ENCODE results near the gene ANKRD23. TPM values are rescaled to one million over a fixed set of nuclear protein-coding genes. Genes with fewer than 3 reads are reported as not detected.

ANKRD23 gene
- total and polyA plus RNA-seq, 11 donors, result 0.96 to 26.7 (median 7.9) TPM

GRCh38 chr2:96792772-96793749 lies 50.8 kb downstream of the ANKRD23 start:
- intact Hi-C loops (cut with DNase I), result no loop called here
- Histone ChIP-seq H3K4me1 (peaks cover 0 to 33% (median 11%) of the 10 kb centered on the region in 12 donors), H3K4me3 (no peak overlapping the region), H3K9me3 (no peaks in the 10 kb centered on the region), H3K27me3 (no peaks in the 10 kb centered on the region), H3K36me3 (peaks cover 0 to 14% (median 12%) of the 10 kb centered on the region in 9 donors), H3K27ac (peak overlapping the region in 11 of 12 donors; percentile 24 to 83 (median 64))
- DNase-seq (peak in 3 of 5 donors; percentile 48 to 72 (median 66)), ATAC-seq (peak; percentile 55 to 78 (median 74))
- TF ChIP-seq CTCF (IDR thresholded peaks at IDR 0.05), result no peak
- no peak for TF ChIP-seq POLR2A (IDR thresholded peaks at IDR 0.05)
- WGBS, 4 donors, result 66 to 73% (median 69%) methylated on average over 17 of the region's 17 CpGs

GRCh38 chr2:96789245-96789617 lies 54.6 kb downstream of the ANKRD23 start:
- peak overlapping the region in 10 of 12 donors; percentile 3 to 52 (median 43) for H3K4me3 ChIP-seq
- TF ChIP-seq CTCF (IDR thresholded peaks at IDR 0.05) (no peak), POLR2A (IDR thresholded peaks at IDR 0.05) (no peak)
- peaks cover 0 to 49% (median 21%) of the 10 kb centered on the region in 12 donors for H3K4me1 ChIP-seq
- peak overlapping the region; percentile 70 to 96 (median 86) for H3K27ac ChIP-seq
- DNase-seq (no peak), ATAC-seq (peak in 3 of 4 donors; percentile 2 to 27 (median 16))
- H3K9me3 ChIP-seq, result no peaks in the 10 kb centered on the region
- 54 to 63% (median 60%) methylated on average over 6 of the region's 6 CpGs for WGBS, 4 donors
- no peaks in the 10 kb centered on the region for H3K27me3 ChIP-seq
- intact Hi-C loops (cut with DNase I), result no loop called here
- no peaks in the 10 kb centered on the region for H3K36me3 ChIP-seq

GRCh38 chr2:96788442-96789244 lies 55.2 kb downstream of the ANKRD23 start:
- H3K36me3 ChIP-seq, result no peaks in the 10 kb centered on the region
- H3K27ac ChIP-seq, result peak overlapping the region; percentile 70 to 96 (median 86)
- WGBS, 4 donors, result 46 to 63% (median 48%) methylated on average over 15 to 17 of the region's 17 CpGs
- no peaks in the 10 kb centered on the region for H3K27me3 ChIP-seq
- no peaks in the 10 kb centered on the region for H3K9me3 ChIP-seq
- intact Hi-C loops (cut with DNase I), result no loop called here
- peak; percentile 87 to 92 (median 88) for ATAC-seq
- H3K4me1 ChIP-seq, result peaks cover 0 to 45% (median 21%) of the 10 kb centered on the region in 12 donors
- peak in 1 of 2 donors; percentile 55 for TF ChIP-seq POLR2A (IDR thresholded peaks at IDR 0.05)
- TF ChIP-seq CTCF (IDR thresholded peaks at IDR 0.05), result no peak
- peak; percentile 68 to 85 (median 76) for DNase-seq
- peak overlapping the region in 11 of 12 donors; percentile 3 to 52 (median 43) for H3K4me3 ChIP-seq

MicroRNAs within 50 kb of the gene (microRNA counts, 767-probe panel; counts per million panel counts)
- microRNA hsa-miR-3127-5p, result 71.6 to 908 counts per million in 2 donors

Small RNA genes within 50 kb of the gene (microRNA-seq; reads per million reads assigned to microRNA genes)
- 3.6 to 7.4 (median 5.8) reads per million in 4 donors for gene MIR3127

Other genes starting within 250 kb of the ANKRD23 start
- 10 to 100 TPM; 22.7 to 38.0 (median 30.7) TPM for gene KANSL3, start 205.7 kb downstream of the ANKRD23 start, total RNA-seq
- 10 to 100 TPM; 13.8 to 24.0 TPM for gene KANSL3, start 205.7 kb downstream of the ANKRD23 start, polyA plus RNA-seq
- under 1 TPM in 2 of 9 donors, not detected in 7; 0.02 to 0.15 TPM for gene FER1L5, start 201.3 kb downstream of the ANKRD23 start, total RNA-seq
- under 1 TPM; 0.01 to 0.11 TPM for gene FER1L5, start 201.3 kb downstream of the ANKRD23 start, polyA plus RNA-seq
- gene LMAN2L, start 104.0 kb downstream of the ANKRD23 start, total RNA-seq, result 10 to 100 TPM; 15.1 to 27.8 (median 20.5) TPM
- 10 to 100 TPM; 11.3 to 38.5 TPM for gene LMAN2L, start 104.0 kb downstream of the ANKRD23 start, polyA plus RNA-seq
- gene CNNM4, start 83.1 kb downstream of the ANKRD23 start, total RNA-seq, result 10 to 100 TPM; 13.1 to 47.7 (median 28.7) TPM
- 10 to 100 TPM; 11.3 to 12.7 TPM for gene CNNM4, start 83.1 kb downstream of the ANKRD23 start, polyA plus RNA-seq
- gene CNNM3, start 27.8 kb downstream of the ANKRD23 start, total RNA-seq, result 10 to 100 TPM in 6 of 9 donors, 1 to 10 TPM in 3; 6.6 to 17.7 (median 10.6) TPM
- gene CNNM3, start 27.8 kb downstream of the ANKRD23 start, polyA plus RNA-seq, result 1 to 10 TPM; 5.1 to 7.1 TPM
- 10 to 100 TPM; 13.3 to 18.4 (median 16.8) TPM for gene ANKRD39, start 14.0 kb upstream of the ANKRD23 start, total RNA-seq
- gene ANKRD39, start 14.0 kb upstream of the ANKRD23 start, polyA plus RNA-seq, result 10 to 100 TPM; 18.3 to 33.4 TPM
- gene SEMA4C, start 26.1 kb upstream of the ANKRD23 start, total RNA-seq, result 10 to 100 TPM; 15.6 to 29.6 (median 22.0) TPM
- gene SEMA4C, start 26.1 kb upstream of the ANKRD23 start, polyA plus RNA-seq, result 10 to 100 TPM; 11.7 to 17.0 TPM
- gene FAM178B, start 142.6 kb upstream of the ANKRD23 start, total RNA-seq, result under 1 TPM in 4 of 9 donors, not detected in 5; 0.26 to 0.71 (median 0.50) TPM
- under 1 TPM; 0.14 to 0.50 TPM for gene FAM178B, start 142.6 kb upstream of the ANKRD23 start, polyA plus RNA-seq

All from heart left ventricle (tissue), 16 donors.